T-cell (primary cell): ENCODE data around the gene HUWE1. TPM values are rescaled to one million over a fixed set of nuclear protein-coding genes. Genes with fewer than 3 reads are reported as not detected.

Experiments used
- ATAC-seq, 4 experiments: fragments of 200-7000 bp in 3 of 4; fragments of 150-1000 bp in 1 of 4; cut with Tn5 transposase; replicated peaks in 1 of 4; 1 replicate in 3 of 4; 2 replicates in 1 of 4; pipeline ENCODE4 v1.10.0; 2021; ENCODE audit warnings: moderate library complexity in 3 of 4, mild to moderate bottlenecking in 2 of 4, moderate number of reproducible peaks in 1 of 4
- CTCF ChIA-PET, 2 donors: fragments of 300-600 bp; sonication (Branson Sonifier 250); formaldehyde crosslinking; loops; one replicate each; lab custom pipeline; 2022; ENCODE audit warnings: antibody characterized with exemption in 2 of 2; lab: Charles Lee
- POLR2A ChIA-PET, 2 donors: fragments of 300-600 bp; sonication (Branson Sonifier 250); formaldehyde crosslinking; loops; one replicate each; lab custom pipeline; 2022; ENCODE audit warnings: antibody characterized with exemption in 2 of 2; lab: Charles Lee
- DNase-seq, 35 experiments: peaks; one replicate each; pipeline versions ENCODE4 v3.0.0 to v3.0.0-alpha.2; 2013 to 2023
- H3K27ac ChIP-seq: one replicate; pipeline ENCODE4 v1.5.1; 2013; ENCODE audit warnings: low read length
- H3K27me3 ChIP-seq, 2 experiments: replicated peaks in 1 of 2; 1 replicate in 1 of 2; 2 replicates in 1 of 2; pipeline versions ENCODE4 v1.6.1 to v1.7.0; 2013; ENCODE audit warnings: low read length in 1 of 2, mixed read lengths in 1 of 2; ENCODE audit not compliant: control insufficient read depth in 2 of 2, insufficient read depth in 2 of 2; ENCODE audit errors: extremely low read depth in 1 of 2
- H3K36me3 ChIP-seq, 2 donors: 1 replicate in 1 of 2; 2 replicates in 1 of 2; pipeline versions ENCODE4 v1.6.1 to v1.7.0; 2013; ENCODE audit warnings: low read length in 1 of 2; ENCODE audit not compliant: control insufficient read depth in 2 of 2, insufficient read depth in 1 of 2; ENCODE audit errors: extremely low read depth in 1 of 2
- H3K4me1 ChIP-seq, 2 experiments: 1 replicate in 1 of 2; 2 replicates in 1 of 2; pipeline versions ENCODE4 v1.6.1 to v1.7.0; 2013; ENCODE audit warnings: low read length in 2 of 2, mixed read lengths in 1 of 2; ENCODE audit not compliant: insufficient read depth in 2 of 2, control insufficient read depth in 1 of 2; ENCODE audit errors: extremely low read depth in 1 of 2
- H3K4me3 ChIP-seq, 2 donors: 1 replicate in 1 of 2; 2 replicates in 1 of 2; pipeline versions ENCODE4 v1.5.1 to v1.7.0; 2013; ENCODE audit warnings: mild to moderate bottlenecking in 2 of 2, low read length in 1 of 2, moderate library complexity in 1 of 2; ENCODE audit not compliant: control insufficient read depth in 1 of 2; ENCODE audit errors: extremely low read depth in 1 of 2
- H3K9me3 ChIP-seq: 2 replicates; pipeline ENCODE4 v1.7.0; 2013
- H3K27ac Mint-ChIP-seq, 2 donors: one replicate each; pipeline ENCODE4 v1.8.0; 2020 to 2021; ENCODE audit warnings: mild to moderate bottlenecking in 2 of 2, mixed read lengths in 2 of 2
- H3K27me3 Mint-ChIP-seq, 2 donors: one replicate each; pipeline ENCODE4 v1.8.0; 2021 to 2022; ENCODE audit warnings: mixed read lengths in 2 of 2
- H3K36me3 Mint-ChIP-seq: one replicate; pipeline ENCODE4 v1.8.0; 2021; ENCODE audit warnings: mixed read lengths
- H3K4me1 Mint-ChIP-seq, 3 donors: one replicate each; pipeline ENCODE4 v1.8.0; 2020 to 2022; ENCODE audit warnings: mixed read lengths in 3 of 3, mild to moderate bottlenecking in 1 of 3
- H3K4me3 Mint-ChIP-seq, 3 donors: one replicate each; pipeline ENCODE4 v1.8.0; 2020 to 2022; ENCODE audit warnings: mild to moderate bottlenecking in 3 of 3, mixed read lengths in 3 of 3, moderate library complexity in 3 of 3
- H3K9me3 Mint-ChIP-seq, 3 donors: one replicate each; pipeline ENCODE4 v1.8.0; 2020 to 2022; ENCODE audit warnings: mixed read lengths in 3 of 3
- WGBS: methylation state at CpG from one replicate; pipeline ENCODE4 v1.1.5; 2013; ENCODE audit warnings: missing lambda C conversion rate; ENCODE audit not compliant: insufficient coverage; 5-methylcytosine and 5-hydroxymethylcytosine counted together
- total RNA-seq, 35 experiments: library from RNA in 6 of 35; stranded (reverse) in 6 of 35; fragments of 120-200 nt in 1 of 35; gene quantifications; one replicate each; pipeline versions ENCODE4 v1.2.1 to v1.2.4 and lab custom pipeline; 2013 to 2026

Gene HUWE1
- total RNA-seq (100 to 1,000 TPM; 153 to 214 (median 179) TPM), total RNA-seq (lab: John Stamatoyannopoulos, UW) (274 to 1,729 (median 419) reads per million in 29 experiments)
- 109 TPM for total RNA-seq (2013)

GRCh38 chrX:53686151-53686885, at the start of gene HUWE1:
Gene HUWE1, minus strand, starts transcription at chrX:53686719. Its CDS starts 32,612 bp downstream, at chrX:53654107.
- ATAC-seq, result peak; percentile 42 to 56 (median 52)
- Mint-ChIP-seq H3K4me1 (peaks cover 32 to 36% (median 34%) of the 10 kb centered on the region in 3 donors), H3K9me3 (no peaks in the 10 kb centered on the region), H3K27me3 (peaks cover 0 to 11% of the 10 kb centered on the region in 2 donors), H3K4me3 (peak within 1 kb of the TSS; percentile 83 to 94 (median 94)), H3K27ac (peak within 1 kb of the TSS; percentile 86 to 88), H3K36me3 (peaks cover 3% of the 10 kb centered on the region)
- H3K9me3 ChIP-seq, result no peaks in the 10 kb centered on the region
- H3K4me3 ChIP-seq, result peak within 1 kb of the TSS; percentile 71 to 74
- peak within 1 kb of the TSS; percentile 85 for H3K27ac ChIP-seq
- DNase-seq, result peak; percentile 56 to 85 (median 76)
- no peaks in the 10 kb centered on the region for H3K36me3 ChIP-seq
- H3K27me3 ChIP-seq, result no peaks in the 10 kb centered on the region
- H3K4me1 ChIP-seq, result peaks cover 11 to 18% of the 10 kb centered on the region in 2 experiments
- under 1% methylated on average over 33 of the region's 61 CpGs for WGBS
- ChIA-PET CTCF (interaction anchor here (0.6 to 0.7 kb wide), 3 partner anchors 8 to 350 kb away, joined by 3 to 12 read pairs (median 6); no protein-coding TSS in a partner anchor), POLR2A (interaction anchor here (0.5 to 1.5 kb wide), 5 partner anchors 16 to 149 kb away, joined by 3 to 9 read pairs (median 3); no protein-coding TSS in a partner anchor)

- no peaks in the 10 kb centered on the region for H3K9me3 ChIP-seq
- H3K4me3 Mint-ChIP-seq, result no peak overlapping the region
- peaks cover 5 to 25% (median 10%) of the 10 kb centered on the region in 3 donors for H3K4me1 Mint-ChIP-seq
- H3K27ac Mint-ChIP-seq, result no peak overlapping the region
- WGBS, result no CpG with 5 or more reads among the region's 2 CpGs
- H3K36me3 ChIP-seq, result no peaks in the 10 kb centered on the region
- no peaks in the 10 kb centered on the region for H3K27me3 ChIP-seq
- DNase-seq (no peak), ATAC-seq (no peak)
- peaks cover 0 to 3% of the 10 kb centered on the region in 2 experiments for H3K4me1 ChIP-seq
- ChIA-PET POLR2A (no interaction called here), CTCF (no interaction called here)
- H3K4me3 ChIP-seq, result no peak overlapping the region
- H3K36me3 Mint-ChIP-seq, result no peaks in the 10 kb centered on the region
- no peaks in the 10 kb centered on the region for H3K9me3 Mint-ChIP-seq
- H3K27me3 Mint-ChIP-seq, result peaks cover 0 to 15% of the 10 kb centered on the region in 2 donors
- no peak overlapping the region for H3K27ac ChIP-seq
Measured at GRCh38 chrX:53732797-53733196, 46.3 kb upstream of the HUWE1 start.

- Histone ChIP-seq H3K9me3 (no peaks in the 10 kb centered on the region), H3K4me3 (no peak overlapping the region), H3K36me3 (no peaks in the 10 kb centered on the region), H3K27ac (no peak overlapping the region), H3K27me3 (no peaks in the 10 kb centered on the region), H3K4me1 (peaks cover 0 to 3% of the 10 kb centered on the region in 2 experiments)
- H3K9me3 Mint-ChIP-seq, result no peaks in the 10 kb centered on the region
- no CpG with 5 or more reads among the region's 1 CpG for WGBS
- H3K4me3 Mint-ChIP-seq, result no peak overlapping the region
- ChIA-PET POLR2A (no interaction called here), CTCF (interaction anchor here in 1 of 2 donors (0.6 kb wide), 1 partner anchor 974 kb away, joined by 3 read pairs; no protein-coding TSS in a partner anchor)
- no peak for DNase-seq
- H3K27me3 Mint-ChIP-seq, result peaks cover 0 to 3% of the 10 kb centered on the region in 2 donors
- no peak overlapping the region for H3K27ac Mint-ChIP-seq
- peaks cover 5 to 22% (median 10%) of the 10 kb centered on the region in 3 donors for H3K4me1 Mint-ChIP-seq
- no peak for ATAC-seq
- no peaks in the 10 kb centered on the region for H3K36me3 Mint-ChIP-seq
Measured at GRCh38 chrX:53729751-53730150, 43.2 kb upstream of the HUWE1 start.

- H3K4me3 ChIP-seq, result no peak overlapping the region
- Mint-ChIP-seq H3K27ac (no peak overlapping the region), H3K36me3 (no peaks in the 10 kb centered on the region), H3K4me3 (no peak overlapping the region), H3K4me1 (peaks cover 0 to 12% (median 6%) of the 10 kb centered on the region in 3 donors), H3K27me3 (peaks cover 0 to 3% of the 10 kb centered on the region in 2 donors), H3K9me3 (no peaks in the 10 kb centered on the region)
- peaks cover 0 to 3% of the 10 kb centered on the region in 2 experiments for H3K4me1 ChIP-seq
- ChIA-PET POLR2A (no interaction called here), CTCF (no interaction called here)
- no peaks in the 10 kb centered on the region for H3K36me3 ChIP-seq
- WGBS, result no CpG with 5 or more reads among the region's 2 CpGs
- no peak overlapping the region for H3K27ac ChIP-seq
- H3K27me3 ChIP-seq, result no peaks in the 10 kb centered on the region
- DNase-seq, result no peak
- H3K9me3 ChIP-seq, result no peaks in the 10 kb centered on the region
- no peak for ATAC-seq
Measured at GRCh38 chrX:53728506-53728905, 42.0 kb upstream of the HUWE1 start.

- no peak overlapping the region for H3K4me3 ChIP-seq
- no peaks in the 10 kb centered on the region for H3K9me3 ChIP-seq
- H3K36me3 Mint-ChIP-seq, result no peaks in the 10 kb centered on the region
- no peaks in the 10 kb centered on the region for H3K36me3 ChIP-seq
- no peak overlapping the region for H3K27ac Mint-ChIP-seq
- no peak overlapping the region for H3K27ac ChIP-seq
- ATAC-seq (no peak), DNase-seq (no peak)
- H3K27me3 Mint-ChIP-seq, result peaks cover 0 to 4% of the 10 kb centered on the region in 2 donors
- CTCF ChIA-PET, result no interaction called here
- H3K9me3 Mint-ChIP-seq, result no peaks in the 10 kb centered on the region
- peaks cover 0 to 5% (median 2%) of the 10 kb centered on the region in 3 donors for H3K4me1 Mint-ChIP-seq
- WGBS, result 83% methylated on average over 1 of the region's 5 CpGs
- H3K4me1 ChIP-seq, result no peaks in the 10 kb centered on the region
- no peaks in the 10 kb centered on the region for H3K27me3 ChIP-seq
- no peak overlapping the region for H3K4me3 Mint-ChIP-seq
- POLR2A ChIA-PET, result no interaction called here
Measured at GRCh38 chrX:53724872-53725271, 38.4 kb upstream of the HUWE1 start.

GRCh38 chrX:53723381-53723780, 36.9 kb upstream of the HUWE1 start:
- Histone ChIP-seq H3K4me1 (peaks cover 0 to 2% of the 10 kb centered on the region in 2 experiments), H3K9me3 (no peaks in the 10 kb centered on the region), H3K36me3 (no peaks in the 10 kb centered on the region), H3K27ac (no peak overlapping the region), H3K4me3 (no peak overlapping the region), H3K27me3 (no peaks in the 10 kb centered on the region)
- no CpG with 5 or more reads among the region's 4 CpGs for WGBS
- peaks cover 0 to 4% of the 10 kb centered on the region in 2 donors for H3K27me3 Mint-ChIP-seq
- no peak overlapping the region for H3K27ac Mint-ChIP-seq
- ChIA-PET CTCF (no interaction called here), POLR2A (no interaction called here)
- H3K36me3 Mint-ChIP-seq, result no peaks in the 10 kb centered on the region
- H3K4me1 Mint-ChIP-seq, result peaks cover 3 to 5% (median 4%) of the 10 kb centered on the region in 3 donors
- ATAC-seq, result no peak
- no peak overlapping the region for H3K4me3 Mint-ChIP-seq
- DNase-seq, result no peak
- no peaks in the 10 kb centered on the region for H3K9me3 Mint-ChIP-seq
